ENCODE results near the gene CTNND1. TPM values are rescaled to one million over a fixed set of nuclear protein-coding genes. Genes with fewer than 3 reads are reported as not detected.
A peak's percentile ranks its signal among the peaks of the same experiment; 100 is the strongest.

The CTNND1 gene

GRCh38 chr11:57867966-57868365 is 106.4 kb downstream of the CTNND1 start:
- H2BK5ac ChIP-seq (ENCODE audit: low read length) = no peak overlapping the region
- no peak overlapping the region for H3K9ac ChIP-seq (ENCODE audit: low read length)
- no peak overlapping the region for H3K23ac ChIP-seq (ENCODE audit: low read length)

GRCh38 chr11:57868491-57868890 is 106.9 kb downstream of the CTNND1 start:
- Histone ChIP-seq H3K36me3 (ENCODE audit: control insufficient read depth, insufficient read depth, low read length) (no peaks in the 10 kb centered on the region), H2AK5ac (ENCODE audit: low read length) (no peak overlapping the region), H3K4me2 (ENCODE audit: low read length) (no peak overlapping the region), H3K79me1 (ENCODE audit: low read length) (no peaks in the 10 kb centered on the region), H3K56ac (ENCODE audit: low read length) (no peak overlapping the region), H2BK15ac (replicated peaks; ENCODE audit: low read depth) (no peak overlapping the region), H3K4me1 (ENCODE audit: control insufficient read depth, low read depth, low read length) (no peaks in the 10 kb centered on the region), H3K27ac (ENCODE audit: low read depth, low read length) (no peak overlapping the region), H2BK120ac (ENCODE audit: low read depth, low read length) (no peak overlapping the region), H3K79me2 (ENCODE audit: control insufficient read depth, insufficient read depth, low read length) (no peaks in the 10 kb centered on the region), H3K4ac (ENCODE audit: low read depth, low read length) (no peak overlapping the region), H3K4me3 (ENCODE audit: low read length) (no peak overlapping the region), H3K9ac (ENCODE audit: low read length) (no peak overlapping the region), H3K27me3 (ENCODE audit: insufficient read depth, low read length, poor library complexity) (no peaks in the 10 kb centered on the region), H3K23ac (ENCODE audit: low read length) (no peak overlapping the region), H2BK5ac (ENCODE audit: low read length) (no peak overlapping the region), H4K5ac (ENCODE audit: low read length) (no peak overlapping the region), H3K18ac (ENCODE audit: low read length) (no peak overlapping the region), H4K8ac (ENCODE audit: low read depth, low read length) (no peak overlapping the region)
- DNase-seq = peak; percentile 9
- WGBS (ENCODE audit: extremely low coverage, insufficient coverage, low lambda C conversion rate) = no CpG with 5 or more reads among the region's 2 CpGs

More at GRCh38 chr11:57867966-57868365, 106.4 kb downstream of the CTNND1 start:
- Histone ChIP-seq H3K4me3 (ENCODE audit: low read length) (no peak overlapping the region), H2AK5ac (ENCODE audit: low read length) (no peak overlapping the region), H3K4ac (ENCODE audit: low read depth, low read length) (no peak overlapping the region), H3K79me2 (ENCODE audit: control insufficient read depth, insufficient read depth, low read length) (no peaks in the 10 kb centered on the region), H2BK15ac (replicated peaks; ENCODE audit: low read depth) (no peak overlapping the region), H4K8ac (ENCODE audit: low read depth, low read length) (no peak overlapping the region), H3K36me3 (ENCODE audit: control insufficient read depth, insufficient read depth, low read length) (no peaks in the 10 kb centered on the region), H2BK120ac (ENCODE audit: low read depth, low read length) (no peak overlapping the region), H3K27me3 (ENCODE audit: insufficient read depth, low read length, poor library complexity) (no peaks in the 10 kb centered on the region), H3K4me2 (ENCODE audit: low read length) (no peak overlapping the region), H3K4me1 (ENCODE audit: control insufficient read depth, low read depth, low read length) (no peaks in the 10 kb centered on the region), H4K5ac (ENCODE audit: low read length) (no peak overlapping the region), H3K79me1 (ENCODE audit: low read length) (no peaks in the 10 kb centered on the region), H3K18ac (ENCODE audit: low read length) (no peak overlapping the region), H3K27ac (ENCODE audit: low read depth, low read length) (no peak overlapping the region), H3K56ac (ENCODE audit: low read length) (no peak overlapping the region)
- no peak for DNase-seq

Small RNAs within 50 kb of the gene (small RNA-seq; reads per million reads assigned to genes)
- gene AP001931.1 (ENCODE audit: insufficient read depth) (not detected), gene TMX2-CTNND1 (ENCODE audit: insufficient read depth) (not detected)
